ENCODE results near the gene POGZ. TPM values are rescaled to one million over a fixed set of nuclear protein-coding genes. Genes with fewer than 3 reads are reported as not detected.

Gene POGZ
- polyA plus RNA-seq, 1 donor: 69.3 TPM

- DNase-seq: peak; percentile 68
Measured at GRCh38 chr1:151372058-151372934, 87.0 kb downstream of the POGZ start, which contains the start of gene SELENBP1. TSS of gene SELENBP1 (minus strand) at chr1:151372705. CDS start at chr1:151372641, 64 bp downstream.

- peak; percentile 64 for DNase-seq
Measured at GRCh38 chr1:151371370-151372057, 87.8 kb downstream of the POGZ start.

DNA sequence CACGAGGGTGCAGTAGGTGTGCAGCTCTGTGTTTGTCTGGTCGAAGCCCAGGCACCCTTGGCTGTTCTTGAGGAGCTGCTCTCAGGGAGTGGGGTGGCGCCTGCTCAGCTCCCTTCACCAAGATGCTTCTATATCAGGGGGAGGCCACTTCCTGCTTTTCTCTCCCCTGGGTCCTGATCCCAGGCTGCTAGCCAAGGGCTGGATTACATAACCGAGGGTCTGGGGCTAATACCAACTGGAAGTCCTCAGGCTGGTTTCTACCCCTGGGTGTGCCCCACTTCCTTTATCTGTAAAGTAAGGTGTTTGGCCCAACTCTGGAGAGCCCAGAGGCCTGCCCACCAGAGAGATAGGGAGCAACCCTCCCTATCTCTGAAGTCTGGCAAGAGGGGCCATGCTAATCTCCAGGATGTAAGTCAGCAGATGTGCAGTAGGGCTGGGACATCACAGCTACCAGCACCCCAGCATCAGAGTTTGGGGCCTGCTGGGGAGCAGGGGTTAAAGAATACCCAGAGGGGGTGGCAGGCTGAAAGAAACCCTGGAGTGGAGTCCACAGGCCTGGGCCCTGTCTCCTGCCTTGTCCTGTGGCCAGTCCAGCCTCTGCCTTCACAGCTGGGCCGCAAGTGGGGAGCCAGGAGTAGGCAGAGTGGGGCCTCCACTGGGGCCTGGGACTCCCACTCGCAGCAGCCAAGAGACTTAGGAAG lies 88.9 kb downstream of the POGZ start:
- peak; percentile 19 for DNase-seq

GRCh38 chr1:151369621-151370048 lies 89.7 kb downstream of the POGZ start:
- no peak for DNase-seq

GRCh38 chr1:151369302-151369610 lies 90.0 kb downstream of the POGZ start:
- DNase-seq: no peak

- no peak for DNase-seq
Measured at GRCh38 chr1:151368393-151369301, 90.6 kb downstream of the POGZ start.

DNA sequence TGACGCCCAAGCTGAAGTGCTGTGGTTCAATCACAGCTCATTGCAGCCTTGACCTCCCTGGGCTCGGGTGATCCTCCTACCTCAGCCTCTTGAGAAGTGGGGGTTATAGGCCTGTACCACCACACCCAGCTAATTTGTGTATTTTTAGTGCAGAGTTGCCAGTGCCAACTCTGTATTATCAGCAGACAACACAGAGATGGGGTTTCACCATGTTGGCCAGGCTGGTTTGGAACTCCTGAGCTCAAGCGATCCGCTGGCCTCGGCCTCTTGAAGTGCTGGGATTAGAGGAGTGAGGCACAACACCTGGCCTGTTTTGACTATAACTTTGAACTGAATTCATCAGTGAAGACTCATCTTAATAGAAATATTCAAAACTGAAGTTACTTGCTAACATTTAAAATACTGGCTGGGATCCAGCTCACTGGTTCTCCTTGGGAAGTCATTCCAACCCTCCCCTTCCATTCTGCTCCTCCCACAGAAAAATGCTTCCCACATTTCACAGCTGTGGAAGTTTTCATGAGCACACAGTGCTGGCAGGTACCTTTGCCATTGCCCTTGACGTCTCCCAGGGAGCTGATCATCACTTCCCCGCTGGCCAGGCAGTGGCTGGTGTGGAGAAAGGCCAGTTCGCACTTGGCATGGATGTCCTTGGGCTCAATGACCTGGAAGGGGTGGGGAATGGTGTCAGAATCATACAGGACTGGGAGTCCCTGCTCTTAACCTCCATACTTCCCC lies 91.5 kb downstream of the POGZ start:
- DNase-seq: no peak

- DNase-seq: no peak
Measured at GRCh38 chr1:151364996-151365395, 94.3 kb downstream of the POGZ start.

DNA sequence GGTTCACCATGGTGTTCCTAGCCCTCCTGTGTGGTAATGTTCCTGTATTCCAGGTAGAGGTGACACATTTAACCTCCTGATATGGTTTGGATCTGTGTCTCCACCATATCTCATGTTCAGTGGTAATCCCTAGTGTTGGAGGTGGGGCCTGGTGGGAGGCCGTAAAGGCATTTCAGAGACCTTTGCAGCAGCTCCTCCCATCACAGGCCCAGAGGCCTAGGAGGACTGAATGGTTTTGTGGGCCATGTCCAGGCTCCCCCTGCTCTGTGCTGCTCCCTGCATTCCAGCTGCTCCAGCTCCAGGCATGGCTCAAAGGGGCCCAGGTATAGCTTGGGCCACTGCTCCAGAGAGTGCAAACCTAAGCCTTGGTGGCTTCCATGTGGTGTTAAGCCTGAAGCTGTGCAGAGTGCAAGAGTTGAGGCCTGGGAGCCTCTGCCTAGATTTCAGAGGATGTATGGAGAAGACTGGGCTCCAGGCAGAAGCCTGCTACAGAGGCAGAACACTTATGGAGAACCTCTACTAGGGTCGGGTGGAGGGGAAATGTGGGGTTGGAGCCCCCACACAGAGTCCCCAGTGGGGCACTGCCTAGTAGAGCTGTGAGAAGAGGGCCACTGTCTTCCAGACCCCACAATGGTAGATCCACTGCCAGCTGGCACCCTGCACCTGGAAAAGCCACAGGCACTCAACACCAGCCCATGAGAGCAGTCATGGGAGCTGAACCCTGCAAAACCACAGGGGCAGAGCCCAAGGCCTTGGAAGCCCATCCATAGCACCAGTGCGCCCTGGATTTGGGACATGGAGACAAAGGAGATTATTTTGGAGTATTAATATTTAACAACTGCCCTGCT lies 96.8 kb downstream of the POGZ start:
- DNase-seq: no peak

- no peak for DNase-seq
Measured at GRCh38 chr1:151361883-151362282, 97.4 kb downstream of the POGZ start.

- DNase-seq: no peak
Measured at GRCh38 chr1:151356696-151357095, 102.6 kb downstream of the POGZ start.

Other genes starting within 250 kb of the POGZ start
- gene PSMD4, start 204.8 kb downstream of the POGZ start, polyA plus RNA-seq (ENCODE audit: insufficient read length): 121 TPM
- gene ZNF687, start 177.2 kb downstream of the POGZ start, polyA plus RNA-seq (ENCODE audit: insufficient read length): 13.5 TPM
- 56.5 TPM for gene PI4KB, start 132.1 kb downstream of the POGZ start, polyA plus RNA-seq (ENCODE audit: insufficient read length)
- 24.0 TPM for gene RFX5, start 112.2 kb downstream of the POGZ start, polyA plus RNA-seq (ENCODE audit: insufficient read length)
- 35.2 TPM for gene SELENBP1, start 86.8 kb downstream of the POGZ start, polyA plus RNA-seq (ENCODE audit: insufficient read length)
- gene PSMB4, start 59.9 kb downstream of the POGZ start, polyA plus RNA-seq (ENCODE audit: insufficient read length): 142 TPM
- gene CGN, start 51.9 kb upstream of the POGZ start, polyA plus RNA-seq (ENCODE audit: insufficient read length): 0.58 TPM
- 8.8 TPM for gene TUFT1, start 80.8 kb upstream of the POGZ start, polyA plus RNA-seq (ENCODE audit: insufficient read length)
- gene SNX27, start 152.6 kb upstream of the POGZ start, polyA plus RNA-seq (ENCODE audit: insufficient read length): 20.9 TPM

Measured in hindlimb muscle (tissue), 1 donor.